ENCODE measurements around the gene GMPR2.

The GMPR2 gene

GRCh38 chr14:24249230-24250021 lies 16.7 kb downstream of the GMPR2 start:
- no peak for DNase-seq (ENCODE audit: low read depth in 4 of 4, low spot score in 1 of 4)

- DNase-seq (ENCODE audit: low read depth in 4 of 4, low spot score in 1 of 4): no peak
These were observed 17.6 kb downstream of the GMPR2 start for GRCh38 chr14:24250354-24250753.

- DNase-seq (ENCODE audit: low read depth in 4 of 4, low spot score in 1 of 4): no peak
These were observed 19.2 kb downstream of the GMPR2 start for GRCh38 chr14:24251880-24252288.

- no peak for DNase-seq (ENCODE audit: low read depth in 4 of 4, low spot score in 1 of 4)
These were observed 19.8 kb downstream of the GMPR2 start for GRCh38 chr14:24252289-24253124.

- DNase-seq (ENCODE audit: low read depth in 4 of 4, low spot score in 1 of 4): no peak
These were observed 21.2 kb downstream of the GMPR2 start for GRCh38 chr14:24253936-24254335.

GRCh38 chr14:24254630-24255392 lies 22.1 kb downstream of the GMPR2 start:
- DNase-seq (ENCODE audit: low read depth in 4 of 4, low spot score in 1 of 4): no peak

GRCh38 chr14:24255438-24255837 lies 22.7 kb downstream of the GMPR2 start:
- no peak for DNase-seq (ENCODE audit: low read depth in 4 of 4, low spot score in 1 of 4)

GRCh38 chr14:24255931-24256711 lies 23.4 kb downstream of the GMPR2 start:
- no peak for DNase-seq (ENCODE audit: low read depth in 4 of 4, low spot score in 1 of 4)

GRCh38 chr14:24256960-24257359 lies 24.2 kb downstream of the GMPR2 start:
- DNase-seq (ENCODE audit: low read depth in 4 of 4, low spot score in 1 of 4): no peak

GRCh38 chr14:24258119-24258518 lies 25.4 kb downstream of the GMPR2 start:
- DNase-seq (ENCODE audit: low read depth in 4 of 4, low spot score in 1 of 4): no peak

GRCh38 chr14:24258548-24259265 lies 26.0 kb downstream of the GMPR2 start:
- DNase-seq (ENCODE audit: low read depth in 4 of 4, low spot score in 1 of 4): no peak

GRCh38 chr14:24259282-24260025 lies 26.7 kb downstream of the GMPR2 start:
- no peak for DNase-seq (ENCODE audit: low read depth in 4 of 4, low spot score in 1 of 4)

- DNase-seq (ENCODE audit: low read depth in 4 of 4, low spot score in 1 of 4): no peak
These were observed 27.5 kb downstream of the GMPR2 start for GRCh38 chr14:24260026-24260779.

- DNase-seq (ENCODE audit: low read depth in 4 of 4, low spot score in 1 of 4): no peak
These were observed 28.0 kb downstream of the GMPR2 start for GRCh38 chr14:24260780-24261157.

- DNase-seq (ENCODE audit: low read depth in 4 of 4, low spot score in 1 of 4): no peak
These were observed 28.7 kb downstream of the GMPR2 start for GRCh38 chr14:24261256-24261968.

- no peak for DNase-seq (ENCODE audit: low read depth in 4 of 4, low spot score in 1 of 4)
These were observed 29.2 kb downstream of the GMPR2 start for GRCh38 chr14:24261969-24262327.

GRCh38 chr14:24262821-24263733 lies 30.3 kb downstream of the GMPR2 start, which contains the start of gene TGM1:
TGM1 (minus strand) TSS chr14:24263177; CDS start chr14:24262352, 825 bp downstream.
- no peak for DNase-seq (ENCODE audit: low read depth in 4 of 4, low spot score in 1 of 4)

Measured in stimulated activated CD4-positive, alpha-beta T cell treated with anti-CD3 and anti-CD28 coated beads, Interleukin-1b, Interleukin-23, amount 100 ng/mL, for 24 hours (primary cell).